Stimulated activated naive CD8-positive, alpha-beta T cell treated with anti-CD3 and anti-CD28 coated beads, Interleukin-15, Interleukin-2, amounts not matched to agents 100 U/mL and 50 U/mL, for 24 hours (primary cell): ENCODE measurements around the gene FBXL4.
"Not testable (repeated sequence)": the region's sequence is repeated elsewhere in the genome, so short reads cannot be mapped to it uniquely, and the experiment has no call there.

Experiments used
- ATAC-seq: fragments of 150-1000 bp; cut with Tn5 transposase; one replicate; pipeline ENCODE4 v1.10.0; 2021
- DNase-seq: peaks from one replicate; pipeline ENCODE4 v3.0.0; 2021

FBXL4 gene

GRCh38 chr6:98945311-98946115 lies 2.2 kb downstream of the FBXL4 start:
- no peak for DNase-seq
- no peak for ATAC-seq

GRCh38 chr6:98944598-98945081 lies 3.1 kb downstream of the FBXL4 start:
- ATAC-seq = no peak
- no peak for DNase-seq

GRCh38 chr6:98944168-98944567 lies 3.6 kb downstream of the FBXL4 start:
- DNase-seq = no peak

GRCh38 chr6:98942263-98942803 lies 5.4 kb downstream of the FBXL4 start:
- ATAC-seq (no peak), DNase-seq (no peak)

More at GRCh38 chr6:98944168-98944567, 3.6 kb downstream of the FBXL4 start:
- no peak for ATAC-seq

- DNase-seq (no peak), ATAC-seq (no peak)
These were observed 6.4 kb downstream of the FBXL4 start for GRCh38 chr6:98941319-98941718.

GRCh38 chr6:98937351-98937750 lies 10.4 kb downstream of the FBXL4 start:
- no peak for ATAC-seq
- DNase-seq = no peak

- no peak for DNase-seq
- no peak for ATAC-seq
These were observed 15.4 kb downstream of the FBXL4 start for GRCh38 chr6:98932381-98932780.

GRCh38 chr6:98931696-98932095 lies 16.1 kb downstream of the FBXL4 start:
- DNase-seq = no peak
- ATAC-seq = no peak

GRCh38 chr6:98929498-98930060 lies 18.2 kb downstream of the FBXL4 start:
- ATAC-seq (peak; percentile 57), DNase-seq (no peak)

GRCh38 chr6:98928688-98929087 lies 19.1 kb downstream of the FBXL4 start:
- no peak for DNase-seq
- ATAC-seq = no peak

- DNase-seq (no peak), ATAC-seq (no peak)
These were observed 20.2 kb downstream of the FBXL4 start for GRCh38 chr6:98927534-98927933.

- DNase-seq (no peak), ATAC-seq (no peak)
These were observed 21.9 kb downstream of the FBXL4 start for GRCh38 chr6:98925831-98926230.

- ATAC-seq (no peak), DNase-seq (no peak)
These were observed 23.1 kb downstream of the FBXL4 start for GRCh38 chr6:98924647-98925046.

GRCh38 chr6:98920904-98921431 lies 26.8 kb downstream of the FBXL4 start:
- DNase-seq = no peak
- peak; percentile 49 for ATAC-seq

- ATAC-seq = not testable (repeated sequence)
These were observed 36.8 kb downstream of the FBXL4 start for GRCh38 chr6:98910946-98911345.

GRCh38 chr6:98909236-98909635 lies 38.5 kb downstream of the FBXL4 start:
- DNase-seq = no peak

More at GRCh38 chr6:98910946-98911345, 36.8 kb downstream of the FBXL4 start:
- DNase-seq = not testable (repeated sequence)

GRCh38 chr6:98906342-98906741 lies 41.4 kb downstream of the FBXL4 start:
- not testable (repeated sequence) for DNase-seq, ATAC-seq

More at GRCh38 chr6:98909236-98909635, 38.5 kb downstream of the FBXL4 start:
- no peak for ATAC-seq

GRCh38 chr6:98905759-98906158 lies 42.0 kb downstream of the FBXL4 start:
- DNase-seq (no peak), ATAC-seq (no peak)

- no peak for DNase-seq
These were observed 43.6 kb downstream of the FBXL4 start for GRCh38 chr6:98904096-98904495.

GRCh38 chr6:98900706-98901105 lies 47.0 kb downstream of the FBXL4 start:
- no peak for ATAC-seq

More at GRCh38 chr6:98904096-98904495, 43.6 kb downstream of the FBXL4 start:
- ATAC-seq = no peak

GRCh38 chr6:98894810-98895209 lies 52.9 kb downstream of the FBXL4 start:
- DNase-seq (no peak), ATAC-seq (no peak)

More at GRCh38 chr6:98900706-98901105, 47.0 kb downstream of the FBXL4 start:
- DNase-seq = no peak

- no peak for ATAC-seq
These were observed 60.1 kb downstream of the FBXL4 start for GRCh38 chr6:98887650-98888049.

GRCh38 chr6:98885330-98885729 lies 62.4 kb downstream of the FBXL4 start:
- DNase-seq (no peak), ATAC-seq (no peak)

More at GRCh38 chr6:98887650-98888049, 60.1 kb downstream of the FBXL4 start:
- no peak for DNase-seq
